HS-5 (cell line): ENCODE results near the gene C19orf33.

Experiments
- DNase-seq: peaks from one replicate; pipeline ENCODE4 v3.0.0-alpha.2; 2012; ENCODE audit warnings: low read depth

Gene C19orf33

GRCh38 chr19:38308926-38309614 lies 5.0 kb downstream of the C19orf33 start:
- no peak for DNase-seq

GRCh38 chr19:38309615-38310278 lies 5.7 kb downstream of the C19orf33 start:
- DNase-seq: no peak

DNA sequence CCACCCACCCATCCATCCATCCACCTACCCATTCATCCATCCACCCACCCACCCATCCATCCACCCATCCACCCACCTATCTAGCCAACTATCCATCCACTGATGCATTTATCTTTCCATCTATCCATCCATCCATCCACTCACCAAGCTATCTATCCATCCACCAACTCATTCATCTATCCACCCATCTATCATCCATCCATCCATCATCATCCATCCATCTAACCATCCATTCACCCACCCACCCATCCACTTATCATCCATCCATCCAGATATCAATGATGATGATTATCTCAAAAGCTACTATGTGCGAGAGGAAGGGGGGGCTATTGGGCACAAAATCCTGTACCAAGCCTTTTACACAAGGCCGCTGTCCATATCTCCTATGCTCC lies 6.2 kb downstream of the C19orf33 start:
- DNase-seq: no peak

GRCh38 chr19:38310986-38311385 lies 6.9 kb downstream of the C19orf33 start:
- DNase-seq: no peak

GRCh38 chr19:38315657-38316476 lies 11.8 kb downstream of the C19orf33 start, which contains the start of gene YIF1B:
TSS of gene YIF1B (minus strand) at chr19:38315947. CDS start at chr19:38315917, 30 bp downstream.
- DNase-seq: peak; percentile 82

DNA sequence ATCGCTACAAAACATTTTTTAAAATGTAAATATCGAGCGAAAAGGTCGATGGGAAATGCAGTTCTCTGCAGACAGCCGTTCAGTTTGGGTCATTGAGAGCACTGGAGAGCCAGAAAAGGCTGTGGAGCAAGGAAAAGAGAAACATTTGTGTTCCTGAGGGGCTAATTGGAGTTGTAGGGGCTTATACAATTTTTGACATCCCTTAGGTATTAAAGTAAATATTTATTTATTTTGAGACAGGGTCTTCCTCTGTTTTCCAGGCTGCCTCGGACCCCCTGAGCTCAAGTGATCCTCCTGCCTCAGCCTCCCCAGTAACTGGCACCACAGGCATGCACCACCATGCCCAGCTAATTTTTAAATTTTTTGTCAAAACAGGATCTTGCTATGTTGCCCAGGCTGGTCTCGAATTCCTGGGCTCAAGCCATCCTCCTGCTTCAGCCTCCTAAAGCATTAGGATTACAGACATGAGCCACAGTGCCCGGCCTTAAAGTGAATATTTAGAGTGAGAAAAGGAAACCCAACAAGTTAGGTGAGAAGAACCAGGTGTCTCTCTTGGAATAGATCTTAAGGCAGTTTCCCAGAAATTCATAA lies 12.5 kb downstream of the C19orf33 start:
- no peak for DNase-seq

DNA sequence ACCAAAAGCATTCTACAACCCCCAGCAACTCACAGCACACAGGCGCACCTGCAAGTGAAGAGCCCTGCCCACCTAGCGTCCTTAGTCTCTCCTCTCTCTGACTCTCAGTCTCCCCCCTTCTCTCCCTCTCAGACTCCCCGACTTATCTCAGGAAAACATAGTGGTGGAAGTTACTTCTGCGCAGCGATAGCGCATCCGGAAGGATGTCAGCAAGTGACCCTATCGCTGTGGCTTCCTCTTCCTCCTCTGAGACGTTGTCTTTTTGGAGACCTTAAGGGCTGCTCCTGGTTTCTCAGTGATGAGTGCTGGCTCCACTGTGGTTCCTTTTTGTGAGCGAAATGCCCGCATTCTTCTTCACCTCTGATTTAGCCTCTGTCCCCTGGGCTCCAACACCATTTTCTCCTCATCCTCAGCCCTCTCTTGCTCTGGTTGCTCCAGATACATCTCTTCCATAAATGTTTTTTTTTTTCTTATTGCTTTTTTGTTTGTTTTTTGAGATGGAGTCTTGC lies 13.1 kb downstream of the C19orf33 start:
- no peak for DNase-seq

- no peak for DNase-seq
Measured at GRCh38 chr19:38318660-38319059, 14.6 kb downstream of the C19orf33 start.

- DNase-seq: no peak
Measured at GRCh38 chr19:38319421-38320258, 15.6 kb downstream of the C19orf33 start, which contains the start of gene KCNK6. TSS of gene KCNK6 (plus strand) at chr19:38319845. CDS start at chr19:38319951, 106 bp downstream.

DNA sequence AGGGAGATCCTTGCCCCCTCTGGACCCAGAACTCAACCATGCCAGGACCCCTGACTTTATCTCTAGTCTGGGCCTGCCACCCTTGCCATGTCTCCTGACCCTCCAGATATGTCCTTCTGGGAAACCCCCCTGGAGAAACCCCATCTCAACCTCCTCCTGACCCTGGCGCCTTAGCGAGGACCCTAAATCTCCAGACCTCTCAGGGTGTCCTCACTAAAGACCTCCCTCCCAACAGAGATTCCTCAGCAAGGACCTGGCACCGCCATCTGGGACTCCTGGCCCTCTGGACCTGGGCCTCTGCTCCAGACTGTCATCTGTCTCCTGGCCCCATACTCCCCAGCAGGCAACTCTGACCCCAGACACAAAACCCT lies 16.9 kb downstream of the C19orf33 start:
- no peak for DNase-seq

DNA sequence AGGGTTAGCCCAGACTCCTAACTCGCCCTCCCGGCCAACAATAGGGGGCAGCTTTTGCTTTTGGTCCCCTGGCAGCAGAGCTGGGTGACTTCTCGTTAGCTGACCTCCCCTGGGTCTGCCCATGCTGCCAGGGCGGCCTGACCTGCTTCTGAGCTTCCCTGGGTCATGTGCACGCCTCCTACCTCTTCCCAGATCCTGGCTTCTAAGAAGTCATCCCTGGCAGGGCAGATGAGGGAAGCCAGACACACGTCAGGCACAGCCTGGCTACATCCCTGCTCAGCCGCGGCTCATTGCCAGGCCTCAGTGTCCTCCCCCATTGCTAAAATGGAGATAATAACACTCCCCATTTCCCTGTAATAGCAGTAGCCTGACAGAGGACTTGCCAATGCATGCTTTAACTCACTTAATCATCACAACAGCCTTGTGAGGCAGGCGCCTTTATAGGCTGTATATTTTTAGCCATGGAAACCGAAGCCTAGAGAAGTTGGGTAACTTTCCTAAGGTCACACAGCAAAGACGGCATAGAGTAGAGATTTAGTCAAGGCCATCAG lies 17.7 kb downstream of the C19orf33 start:
- no peak for DNase-seq

GRCh38 chr19:38323291-38323690 lies 19.2 kb downstream of the C19orf33 start:
- DNase-seq: no peak

GRCh38 chr19:38324431-38324830 lies 20.4 kb downstream of the C19orf33 start:
- DNase-seq: no peak

DNA sequence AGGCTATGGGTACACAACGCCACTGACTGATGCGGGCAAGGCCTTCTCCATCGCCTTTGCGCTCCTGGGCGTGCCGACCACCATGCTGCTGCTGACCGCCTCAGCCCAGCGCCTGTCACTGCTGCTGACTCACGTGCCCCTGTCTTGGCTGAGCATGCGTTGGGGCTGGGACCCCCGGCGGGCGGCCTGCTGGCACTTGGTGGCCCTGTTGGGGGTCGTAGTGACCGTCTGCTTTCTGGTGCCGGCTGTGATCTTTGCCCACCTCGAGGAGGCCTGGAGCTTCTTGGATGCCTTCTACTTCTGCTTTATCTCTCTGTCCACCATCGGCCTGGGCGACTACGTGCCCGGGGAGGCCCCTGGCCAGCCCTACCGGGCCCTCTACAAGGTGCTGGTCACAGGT lies 22.5 kb downstream of the C19orf33 start:
- no peak for DNase-seq

- DNase-seq: no peak
Measured at GRCh38 chr19:38329651-38330050, 25.6 kb downstream of the C19orf33 start.

GRCh38 chr19:38331728-38332127 lies 27.7 kb downstream of the C19orf33 start:
- no peak for DNase-seq

- DNase-seq: no peak
Measured at GRCh38 chr19:38333245-38333644, 29.2 kb downstream of the C19orf33 start.

GRCh38 chr19:38335949-38336637 lies 32.0 kb downstream of the C19orf33 start:
- peak; percentile 81 for DNase-seq

DNA sequence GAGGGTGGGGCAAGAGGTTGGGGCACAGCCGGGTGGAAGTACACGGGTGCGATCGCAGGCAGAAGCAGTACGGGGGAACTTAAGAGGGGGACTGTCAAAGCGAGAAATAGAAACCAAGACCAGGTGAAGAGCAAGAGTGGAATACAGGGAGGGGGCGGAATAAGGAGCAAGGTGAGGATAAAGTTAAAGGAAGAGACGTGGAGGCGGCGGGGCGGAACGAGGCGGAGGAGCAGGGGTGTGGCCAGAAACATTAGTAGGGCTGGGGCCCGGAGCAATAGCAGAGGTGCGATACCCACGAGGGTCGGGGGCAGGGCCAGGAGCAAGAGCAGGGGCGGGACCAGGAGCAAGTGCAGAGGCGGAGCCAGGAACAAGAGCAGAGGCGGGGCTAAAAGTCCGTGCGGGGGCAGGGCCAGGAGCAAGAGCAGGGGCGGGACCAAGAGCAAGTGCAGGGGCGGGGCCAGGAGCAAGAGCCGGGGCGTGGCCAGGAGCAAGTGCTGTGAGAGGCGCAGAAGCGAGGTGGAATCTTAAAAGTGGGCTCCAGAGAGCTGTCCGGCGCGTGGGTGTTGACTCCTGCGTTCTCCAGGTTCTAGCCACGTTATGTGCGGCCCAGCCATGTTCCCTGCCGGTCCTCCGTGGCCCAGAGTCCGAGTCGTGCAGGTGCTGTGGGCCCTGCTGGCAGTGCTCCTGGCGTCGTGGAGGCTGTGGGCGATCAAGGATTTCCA lies 32.7 kb downstream of the C19orf33 start:
- peak; percentile 69 for DNase-seq

DNA sequence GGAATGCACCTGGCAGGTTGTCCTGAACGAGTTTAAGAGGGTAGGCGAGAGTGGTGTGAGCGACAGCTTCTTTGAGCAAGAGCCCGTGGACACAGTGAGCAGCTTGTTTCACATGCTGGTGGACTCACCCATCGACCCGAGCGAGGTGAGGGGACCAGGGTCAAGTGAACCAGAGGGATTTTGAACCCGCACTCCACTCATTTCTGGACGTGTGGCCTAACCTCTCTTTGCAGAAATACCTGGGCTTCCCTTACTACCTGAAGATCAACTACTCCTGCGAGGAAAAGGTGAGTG lies 33.3 kb downstream of the C19orf33 start:
- no peak for DNase-seq
